Measurements from ENCODE around the gene UBP1.
"Not testable (repeated sequence)": the region's sequence is repeated elsewhere in the genome, so short reads cannot be mapped to it uniquely, and the experiment has no call there.

UBP1 gene

DNA sequence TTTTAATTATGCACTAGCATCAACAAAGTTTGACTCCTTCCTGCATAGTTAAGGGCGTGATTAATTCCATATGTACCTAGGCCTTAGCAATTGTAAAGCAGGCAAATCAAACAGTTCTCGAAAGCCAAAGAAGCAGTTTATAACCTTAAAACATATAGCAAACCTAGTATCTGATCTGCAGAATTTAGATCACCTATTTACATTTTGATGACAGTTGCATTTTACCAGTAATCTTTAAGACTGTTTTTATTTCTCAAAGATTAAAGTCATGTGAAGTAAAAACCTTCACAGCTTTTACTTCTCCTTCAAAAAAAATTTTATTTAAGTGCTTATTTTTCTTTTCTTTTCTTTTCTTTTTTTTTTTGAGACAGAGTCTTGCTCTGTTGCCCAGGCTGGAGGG is 20.9 kb upstream of the UBP1 start:
- no peak for TF ChIP-seq CTCF (IDR thresholded peaks at IDR 0.05; ENCODE audit: extremely low read depth, missing control alignments)
- no peak for DNase-seq (ENCODE audit: low spot score)

DNA sequence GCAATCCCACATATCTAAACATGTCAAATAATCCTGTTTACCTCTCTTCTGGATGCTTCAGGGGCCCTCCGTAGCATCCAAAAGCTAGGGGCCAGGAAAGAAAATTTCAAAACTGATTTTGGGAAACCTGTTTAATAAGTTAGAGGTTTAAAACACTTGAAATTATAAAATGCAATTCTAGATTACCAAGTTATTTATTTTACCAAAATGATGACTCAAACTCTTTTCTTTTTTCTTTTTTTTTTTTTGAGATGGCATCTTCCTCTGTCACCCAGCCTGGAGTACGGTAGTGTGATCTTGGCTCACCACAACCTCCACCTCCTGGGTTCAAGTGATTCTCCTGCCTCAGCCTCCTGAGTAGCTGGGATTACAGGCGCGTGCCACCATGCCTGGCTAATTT is 19.4 kb upstream of the UBP1 start:
- not testable (repeated sequence) for DNase-seq (ENCODE audit: low spot score)

GRCh38 chr3:33458446-33458845 is 18.2 kb upstream of the UBP1 start:
- no peak for TF ChIP-seq CTCF (IDR thresholded peaks at IDR 0.05; ENCODE audit: extremely low read depth, missing control alignments)
- DNase-seq (ENCODE audit: low spot score), result no peak

DNA sequence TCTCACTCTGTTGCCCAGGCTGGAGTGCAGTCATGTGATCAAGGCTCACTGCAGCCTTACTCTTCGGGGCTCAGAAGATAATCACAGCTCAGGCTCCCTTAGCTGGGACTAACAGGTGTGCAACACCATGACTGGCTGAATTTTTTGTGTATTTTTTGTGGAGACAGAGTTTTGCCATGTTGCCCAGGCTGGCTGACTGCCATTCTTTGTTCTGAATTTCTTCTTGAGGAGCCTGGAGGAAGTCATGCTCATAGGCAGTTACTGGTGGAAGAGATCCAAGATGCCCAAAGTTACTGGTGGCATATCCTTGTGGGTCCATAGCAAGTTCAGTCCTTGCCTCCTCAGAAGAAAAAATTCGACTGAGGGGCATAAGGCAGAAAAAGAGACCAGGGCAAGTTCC is 16.6 kb upstream of the UBP1 start:
- no peak for DNase-seq (ENCODE audit: low spot score)
- no peak for TF ChIP-seq CTCF (IDR thresholded peaks at IDR 0.05; ENCODE audit: extremely low read depth, missing control alignments)

GRCh38 chr3:33453331-33453761 is 13.1 kb upstream of the UBP1 start:
- no peak for DNase-seq (ENCODE audit: low spot score)
- TF ChIP-seq CTCF (IDR thresholded peaks at IDR 0.05; ENCODE audit: extremely low read depth, missing control alignments), result no peak

DNA sequence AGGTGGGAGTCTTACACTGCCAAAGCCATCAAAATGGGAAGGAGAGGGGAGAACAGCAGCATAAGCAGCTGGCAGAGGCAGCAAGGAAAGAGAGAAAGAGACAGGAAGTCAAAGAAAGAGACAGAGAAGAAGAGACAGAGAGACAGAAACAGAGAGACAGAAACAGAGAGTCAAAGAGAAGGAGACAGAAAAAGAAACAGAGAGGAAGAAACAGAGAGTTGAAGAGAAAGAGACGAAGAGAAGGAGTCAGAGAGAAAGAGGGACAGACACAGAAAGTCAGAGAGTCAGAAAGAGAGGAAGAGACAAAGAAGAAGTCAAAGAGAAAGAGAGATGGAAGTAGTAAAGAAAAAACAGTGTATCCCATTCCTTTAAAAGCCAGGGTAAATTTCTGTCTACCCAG is 11.8 kb upstream of the UBP1 start:
- not testable (repeated sequence) for DNase-seq (ENCODE audit: low spot score)

DNA sequence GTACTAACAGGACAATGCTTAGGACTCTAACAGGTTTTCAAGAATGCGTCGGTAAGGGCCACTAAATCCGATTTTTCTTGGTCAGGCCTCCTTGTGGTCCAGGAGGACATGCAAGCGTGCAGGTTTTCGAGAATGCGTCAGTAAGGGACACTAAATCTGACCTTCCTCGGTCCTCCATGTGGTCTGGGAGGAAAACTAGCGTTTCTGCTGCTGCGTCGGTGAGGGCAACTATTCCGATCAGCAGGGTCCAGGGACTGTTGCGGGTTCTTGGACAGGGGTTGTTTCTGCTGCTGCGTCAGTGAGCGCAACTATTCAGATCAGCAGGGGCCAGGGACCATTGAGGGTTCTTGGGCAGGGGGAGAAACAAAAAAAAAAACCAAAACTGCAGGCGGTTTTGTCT is 7.8 kb upstream of the UBP1 start:
- no peak for TF ChIP-seq CTCF (IDR thresholded peaks at IDR 0.05; ENCODE audit: extremely low read depth, missing control alignments)
- no peak for DNase-seq (ENCODE audit: low spot score)

- not testable (repeated sequence) for DNase-seq (ENCODE audit: low spot score)
These were observed 7.0 kb upstream of the UBP1 start for GRCh38 chr3:33447256-33447625.

DNA sequence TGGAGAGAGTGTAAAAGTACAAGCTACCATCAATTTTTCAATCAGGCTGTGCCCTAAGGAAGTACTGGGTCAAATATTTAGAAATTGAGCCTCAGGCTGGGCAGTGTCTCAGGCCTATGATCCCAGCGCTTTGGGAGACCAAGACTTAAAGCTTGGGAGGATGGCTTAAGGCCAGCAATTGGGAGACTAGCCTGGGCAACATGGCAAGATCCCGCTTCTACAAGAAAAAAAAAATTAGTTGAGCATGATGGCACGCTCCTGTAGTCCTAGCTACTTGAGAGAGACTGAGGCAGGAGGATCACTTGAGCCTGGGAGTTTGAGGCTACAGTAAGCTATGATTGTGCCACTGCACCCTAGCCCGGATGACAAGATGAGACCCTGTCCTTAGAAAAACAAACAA is 2.0 kb upstream of the UBP1 start:
- DNase-seq (ENCODE audit: low spot score), result no peak
- TF ChIP-seq CTCF (IDR thresholded peaks at IDR 0.05; ENCODE audit: extremely low read depth, missing control alignments), result no peak

Data from GM20000 (cell line).